SK-MEL-5 (cell line): ENCODE data around the gene DPYD. TPM values are rescaled to one million over a fixed set of nuclear protein-coding genes. Genes with fewer than 3 reads are reported as not detected.

Source experiments
- DNase-seq: peaks from one replicate; pipeline ENCODE4 v3.0.0-alpha.2; 2016; ENCODE audit warnings: low read depth, low spot score
- in situ Hi-C: cut with HindIII; loops from 2 replicates; pipeline ENCODE4 v1.10.0; 2016; ENCODE audit warnings: low sequenced_read_pairs, high pct_unique_total_duplicates, low pct_unique_long_range_greater_than_20kb
- total RNA-seq: library from RNA; depleted of rRNA; stranded (reverse); fragments of >200 nt; shearing (Covaris generic); gene quantifications from 2 replicates; pipeline ENCODE4 v1.2.3, GENCODE V29; 2014

Gene DPYD
- total RNA-seq, 1 experiment from 2014 or later: not detected

DNA sequence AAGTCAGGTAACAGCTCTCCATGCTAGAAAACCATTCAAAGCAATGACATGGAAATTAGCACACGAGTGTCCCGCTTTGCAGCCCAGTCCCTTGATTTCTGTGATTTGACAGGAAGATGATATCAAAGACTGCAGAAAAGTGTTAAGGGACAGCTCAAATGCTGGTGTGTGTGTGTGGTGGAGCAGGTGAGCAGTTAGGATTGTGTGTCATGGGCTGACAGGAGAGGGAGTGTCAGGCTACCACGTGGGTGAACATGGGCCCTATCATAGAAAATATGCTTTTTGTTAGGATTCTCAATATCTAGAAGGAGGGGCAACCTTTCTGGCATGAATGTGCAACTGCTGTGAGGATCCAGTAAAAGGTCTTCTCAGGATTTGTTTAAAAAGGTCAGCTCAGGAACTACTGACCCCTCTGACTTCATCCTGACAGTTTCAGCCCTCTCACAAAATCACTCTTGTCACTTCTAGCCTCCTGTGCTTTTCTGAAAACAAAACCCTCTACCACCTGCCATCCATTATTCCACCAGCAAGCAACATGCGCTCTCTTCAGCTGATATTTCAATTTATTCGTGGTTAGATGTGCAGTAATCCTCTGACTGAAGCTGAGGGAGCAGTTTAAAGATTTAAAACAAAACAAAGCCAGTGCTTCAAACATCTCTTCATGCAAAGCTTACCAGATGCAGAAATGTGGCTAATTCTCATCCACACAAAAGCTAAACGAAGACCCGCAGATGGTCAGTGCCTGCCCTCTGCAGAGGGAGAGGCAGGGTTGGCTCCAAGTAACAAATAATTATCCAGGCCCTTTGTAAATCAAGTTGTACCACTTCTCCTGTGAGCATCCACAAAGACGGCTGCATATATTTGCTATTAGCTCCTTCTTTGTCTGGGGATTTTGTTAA lies 801.3 kb downstream of the DPYD start:
- in situ Hi-C loops: no loop called here
- no peak for DNase-seq

DNA sequence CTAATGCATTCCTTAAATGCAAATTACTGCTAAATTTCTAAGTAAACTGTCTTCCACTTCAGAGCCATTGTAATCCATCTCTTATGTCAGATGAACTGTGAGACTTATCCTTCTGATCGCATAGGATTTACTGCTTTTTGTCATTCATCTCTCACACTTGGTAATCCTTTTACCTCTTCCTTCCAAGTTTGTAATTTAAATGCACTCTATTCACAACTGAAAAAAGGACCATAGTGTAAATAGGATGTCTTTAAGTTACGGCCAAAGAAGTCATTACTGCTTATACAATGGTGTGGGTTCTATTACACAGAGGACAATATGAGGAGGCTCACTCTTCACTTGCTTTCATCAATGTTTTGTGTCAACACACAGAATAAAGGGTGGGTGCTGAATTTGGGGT lies 806.0 kb downstream of the DPYD start:
- in situ Hi-C loops: no loop called here

DNA sequence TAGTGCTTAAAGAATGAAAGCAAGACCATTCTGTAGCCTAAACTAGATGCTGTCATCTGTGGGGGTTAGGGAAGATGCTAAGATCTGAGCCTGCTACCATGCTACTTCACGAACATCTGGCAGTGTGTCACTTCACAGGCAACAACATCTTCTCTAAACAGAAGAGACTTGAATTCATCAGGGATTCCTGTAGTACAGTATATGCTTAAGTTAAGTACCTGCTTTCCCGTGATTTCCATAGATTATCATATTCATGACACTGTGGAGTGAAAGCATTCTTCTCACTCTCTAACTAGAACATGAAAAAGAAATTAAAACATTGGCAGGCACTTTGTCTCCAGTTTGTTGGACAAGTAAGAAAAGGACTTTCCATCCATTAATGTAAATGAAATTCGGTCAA lies 808.4 kb downstream of the DPYD start:
- in situ Hi-C loops: no loop called here
- DNase-seq: no peak

More for the DNA sequence above, 806.0 kb downstream of the DPYD start:
- DNase-seq: no peak

DNA sequence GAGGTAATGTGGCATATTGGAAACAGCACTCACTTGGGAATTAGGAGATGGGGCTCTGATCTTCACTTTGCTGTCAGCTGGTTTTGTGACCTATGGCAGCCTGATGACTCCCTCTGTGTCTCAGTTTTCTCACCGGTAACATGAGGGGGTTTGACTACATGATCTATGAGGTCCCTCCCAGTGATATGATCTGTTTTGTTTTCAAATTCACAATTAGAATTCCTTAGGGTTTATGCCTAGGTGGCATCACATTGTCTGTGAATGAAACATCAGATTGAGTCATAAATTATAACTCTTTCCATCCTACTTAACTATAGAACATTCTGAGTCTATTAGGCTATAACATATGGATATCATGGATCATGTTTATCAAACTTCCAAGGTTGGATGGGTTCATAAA lies 812.7 kb downstream of the DPYD start:
- in situ Hi-C loops: no loop called here
- no peak for DNase-seq

DNA sequence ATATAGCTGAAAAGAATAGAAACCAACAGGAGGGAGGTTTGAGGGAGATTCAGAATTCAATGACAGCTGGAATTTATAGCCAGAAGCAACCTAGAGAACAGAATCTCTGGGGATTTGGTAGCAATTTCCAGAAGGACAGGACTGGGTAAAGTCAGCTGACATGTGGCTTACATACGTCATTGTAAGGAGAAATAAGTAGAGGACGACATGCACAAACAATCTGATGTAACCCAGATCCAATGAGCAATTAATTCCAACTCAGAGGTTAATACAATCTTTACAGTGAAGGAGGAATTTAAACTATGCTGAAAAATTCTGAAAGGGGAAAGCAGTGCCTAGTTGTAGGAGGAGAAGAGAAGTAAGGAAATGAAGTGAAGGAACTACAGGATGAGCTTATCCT lies 815.3 kb downstream of the DPYD start:
- no peak for DNase-seq
- in situ Hi-C loops: no loop called here

DNA sequence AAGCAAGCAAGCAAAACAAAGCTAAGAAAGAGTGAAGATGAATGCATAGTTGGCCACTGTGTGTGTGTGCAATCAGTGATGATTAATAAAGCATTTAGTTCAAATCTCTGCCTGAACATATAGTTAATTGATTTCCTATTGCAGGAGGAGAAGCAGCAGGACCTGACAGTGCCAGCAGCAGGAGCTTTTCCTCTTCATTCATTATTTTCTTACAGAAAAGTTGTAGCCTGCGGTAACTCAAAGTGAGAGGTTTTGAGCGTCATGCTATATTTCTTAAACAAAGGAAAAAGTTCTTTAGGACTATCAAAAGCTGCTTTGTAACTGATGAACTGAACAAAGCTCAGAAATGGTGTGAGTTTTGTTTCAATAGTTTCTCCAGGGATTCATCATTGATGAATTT lies 819.3 kb downstream of the DPYD start:
- in situ Hi-C loops: no loop called here
- no peak for DNase-seq

DNA sequence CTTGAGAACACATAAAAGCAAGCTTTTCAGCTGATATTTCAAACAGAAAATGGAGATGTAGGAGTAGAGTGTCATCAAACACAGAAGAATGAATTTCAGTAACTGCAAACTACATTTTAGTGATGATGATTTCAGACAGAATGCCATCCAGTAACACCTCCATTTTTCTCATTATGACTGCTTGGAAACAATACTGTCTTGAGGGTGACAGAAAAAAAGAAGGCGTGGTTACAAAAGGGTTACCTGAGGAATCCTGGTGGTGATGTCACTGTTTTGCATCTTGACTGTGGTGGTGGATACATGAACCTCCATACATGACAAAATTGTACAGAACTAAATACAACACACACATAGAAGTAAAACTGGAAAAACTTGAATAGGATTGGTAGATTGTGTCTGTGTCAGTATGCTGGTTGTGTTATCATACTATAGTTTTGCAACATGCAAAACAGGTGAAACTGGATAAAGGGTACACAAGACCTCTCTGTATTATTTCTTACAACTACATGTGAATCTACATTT lies 823.4 kb downstream of the DPYD start:
- in situ Hi-C loops: no loop called here
- DNase-seq: no peak

DNA sequence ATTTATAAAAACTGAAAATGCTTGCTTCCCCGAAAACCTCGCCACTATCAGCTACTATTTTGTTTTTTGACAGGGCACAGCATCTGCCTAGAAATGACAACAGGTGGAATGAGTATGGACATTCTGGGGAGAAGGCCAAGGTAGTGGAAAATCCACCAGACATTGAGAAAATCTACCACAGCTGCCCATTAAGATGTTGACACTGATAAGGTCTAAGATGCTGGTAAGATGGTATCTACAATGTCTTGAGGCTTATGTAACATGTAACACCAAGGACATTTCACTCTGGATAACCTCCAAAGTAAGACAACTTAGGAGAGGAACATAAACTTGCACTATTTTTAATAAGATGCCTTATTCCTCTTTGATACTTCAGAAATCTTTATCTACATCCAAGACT lies 825.1 kb downstream of the DPYD start:
- DNase-seq: no peak
- in situ Hi-C loops: no loop called here

DNA sequence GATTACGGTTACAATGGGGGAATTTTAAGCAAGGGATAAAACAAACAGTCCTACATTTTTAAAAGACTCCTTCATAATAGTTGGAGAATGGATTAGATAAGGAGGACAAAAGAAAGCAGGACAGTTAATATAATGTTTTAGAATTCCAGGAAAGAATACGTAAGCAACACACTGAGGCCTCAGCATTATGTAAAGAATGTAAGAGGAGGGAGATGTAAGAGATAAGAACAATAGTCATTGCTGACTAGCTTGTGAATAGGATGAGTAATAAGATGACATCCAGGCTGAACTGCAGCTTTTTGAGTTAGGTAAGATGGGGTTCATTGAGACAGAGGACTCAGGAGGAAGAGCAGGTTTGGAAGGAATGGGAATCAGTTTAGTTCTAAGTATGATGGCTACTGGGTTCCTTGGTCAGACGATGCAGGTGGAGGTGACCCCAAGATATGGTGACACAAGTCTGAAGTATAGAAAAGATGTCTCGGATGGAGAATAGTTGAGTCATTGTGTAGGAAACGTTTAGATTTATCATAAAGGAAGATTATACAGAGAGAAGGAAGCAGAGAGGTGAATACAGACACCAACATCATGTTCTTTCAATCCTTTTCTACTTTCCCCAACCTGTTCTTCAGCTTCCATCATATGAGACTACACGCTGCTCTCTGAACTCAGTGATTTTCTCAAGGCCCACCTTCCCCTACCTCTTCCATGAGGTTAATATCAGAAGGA lies 826.4 kb downstream of the DPYD start:
- in situ Hi-C loops: no loop called here
- DNase-seq: no peak

DNA sequence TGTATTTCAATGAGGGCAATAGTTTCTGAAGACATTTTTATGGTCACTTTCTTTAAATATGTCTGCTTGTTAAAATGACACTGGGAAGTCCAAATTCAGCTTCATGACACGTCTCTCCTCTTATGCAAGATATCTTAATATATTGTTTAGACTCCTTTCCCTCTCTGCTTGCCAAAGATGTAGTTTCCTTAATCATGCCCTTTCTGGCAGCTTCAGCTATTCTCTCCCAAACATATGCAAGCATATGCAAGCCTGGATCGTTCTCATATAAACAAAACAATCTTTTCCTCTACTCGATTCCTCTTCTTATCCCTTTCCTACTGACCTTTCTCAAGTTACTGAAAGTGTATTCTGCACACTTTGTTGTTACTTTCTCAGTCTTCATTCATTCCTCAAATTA lies 827.1 kb downstream of the DPYD start:
- no peak for DNase-seq
- in situ Hi-C loops: no loop called here

DNA sequence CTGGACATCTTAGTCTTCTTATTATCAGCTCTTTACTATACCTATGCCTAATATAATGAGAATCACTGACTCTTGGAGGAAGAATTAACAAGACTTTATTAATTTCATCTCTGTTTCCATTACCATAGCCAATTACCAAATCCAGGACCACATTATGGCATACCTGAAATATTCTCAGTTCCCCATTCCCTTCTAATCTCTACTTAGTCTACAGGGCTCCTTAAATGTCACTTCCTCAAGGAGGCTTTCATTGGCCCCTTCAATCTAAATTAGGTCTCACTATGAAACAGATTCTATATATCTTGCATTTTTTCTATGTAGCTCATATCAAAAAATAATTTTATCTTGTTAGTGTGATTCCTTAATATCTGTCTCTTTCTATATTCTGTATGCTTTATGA lies 828.0 kb downstream of the DPYD start:
- DNase-seq: no peak
- in situ Hi-C loops: no loop called here

DNA sequence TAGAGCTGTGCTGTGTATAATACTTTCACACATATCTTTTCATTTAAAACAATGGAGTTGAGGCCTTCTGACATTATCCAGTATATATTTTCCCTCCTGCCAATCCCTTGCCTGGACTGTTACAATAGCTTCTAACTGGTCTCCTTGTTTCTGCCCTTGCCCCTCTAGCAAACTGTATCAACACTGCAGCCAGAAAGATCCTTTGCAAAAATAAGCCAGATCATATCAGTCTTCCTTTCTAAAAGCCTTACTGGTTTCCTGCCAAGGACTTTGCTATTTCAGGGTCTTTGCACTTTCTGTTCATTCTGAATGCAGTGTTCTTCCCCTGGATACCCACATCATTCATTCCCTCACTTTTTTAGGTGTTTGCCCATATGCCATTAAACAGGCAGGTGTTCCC lies 829.2 kb downstream of the DPYD start:
- in situ Hi-C loops: no loop called here
- DNase-seq: no peak

DNA sequence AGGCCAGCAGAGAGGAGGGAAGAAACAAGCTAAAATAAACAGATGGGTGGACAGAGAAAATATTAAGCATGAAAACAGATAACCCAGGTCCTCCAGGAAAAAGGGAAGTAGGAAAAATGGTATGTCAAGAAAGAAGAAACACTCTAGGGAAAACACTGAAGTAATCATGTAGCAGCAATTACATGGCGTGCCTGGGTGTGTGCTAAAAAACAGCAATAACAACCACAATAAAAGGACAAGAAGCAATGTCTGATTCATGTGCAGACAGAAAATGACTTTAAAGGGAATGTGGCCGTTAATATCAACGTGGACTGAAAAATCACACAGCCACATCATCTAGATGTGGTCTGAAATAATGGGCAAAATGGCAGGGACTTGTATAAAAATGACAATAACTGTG lies 829.6 kb downstream of the DPYD start:
- in situ Hi-C loops: no loop called here
- DNase-seq: no peak

DNA sequence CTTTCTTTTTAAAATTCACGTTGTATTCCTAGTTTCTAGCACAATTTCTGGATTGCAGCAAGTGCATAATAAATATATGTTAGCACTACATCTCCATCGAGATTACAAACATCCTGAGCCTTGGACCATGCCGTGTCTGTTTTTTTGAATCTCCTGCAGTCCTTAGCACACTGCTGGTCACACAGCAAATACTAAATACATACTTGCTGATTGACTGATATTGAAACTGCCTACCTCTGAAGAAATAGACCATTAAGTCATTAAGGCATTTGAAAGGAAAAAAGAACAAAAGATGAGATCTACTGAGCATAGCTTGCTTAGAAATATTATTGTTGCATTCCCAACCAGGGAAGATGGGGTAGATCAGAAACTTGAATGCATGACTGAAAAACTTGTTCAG lies 830.1 kb downstream of the DPYD start:
- DNase-seq: no peak
- in situ Hi-C loops: no loop called here

DNA sequence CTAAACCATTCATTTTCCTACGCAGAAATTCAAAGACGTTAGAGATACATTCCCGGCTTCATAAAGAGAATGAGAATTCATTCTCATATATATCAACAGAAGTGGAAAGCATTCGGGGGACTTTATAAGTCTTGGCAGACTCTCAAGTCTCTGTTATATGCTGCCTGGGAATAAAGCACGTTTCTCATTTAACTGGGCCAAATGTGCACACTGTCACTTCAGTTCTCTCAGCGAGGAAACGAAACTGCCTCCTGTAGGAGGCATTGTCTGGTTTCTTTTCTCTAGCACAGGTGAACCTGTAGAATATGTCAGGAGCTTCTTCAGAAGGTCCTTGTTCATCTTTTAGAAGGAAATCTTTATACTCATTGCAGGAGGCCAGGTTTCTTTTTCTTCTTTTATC lies 831.7 kb downstream of the DPYD start:
- DNase-seq: no peak
- in situ Hi-C loops: no loop called here

DNA sequence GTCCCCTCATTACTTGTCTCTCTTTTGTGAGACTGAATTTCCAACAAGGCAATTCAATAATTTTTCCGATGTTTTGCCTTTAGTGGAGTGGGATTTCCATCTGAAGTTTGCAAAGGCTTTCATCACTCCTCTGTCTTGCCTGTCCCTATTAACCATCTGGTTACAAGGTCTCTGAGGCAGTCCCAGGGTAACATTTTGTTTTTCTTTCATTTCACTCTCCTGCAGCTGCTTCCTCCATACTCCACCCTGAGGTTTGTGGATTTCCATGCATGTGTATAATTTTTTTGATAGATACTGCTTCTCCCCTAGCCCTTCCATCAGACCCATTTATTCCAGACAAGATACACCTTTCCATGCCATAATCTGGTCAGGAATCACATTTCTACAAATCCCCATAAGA lies 832.4 kb downstream of the DPYD start:
- in situ Hi-C loops: no loop called here
- DNase-seq: no peak

DNA sequence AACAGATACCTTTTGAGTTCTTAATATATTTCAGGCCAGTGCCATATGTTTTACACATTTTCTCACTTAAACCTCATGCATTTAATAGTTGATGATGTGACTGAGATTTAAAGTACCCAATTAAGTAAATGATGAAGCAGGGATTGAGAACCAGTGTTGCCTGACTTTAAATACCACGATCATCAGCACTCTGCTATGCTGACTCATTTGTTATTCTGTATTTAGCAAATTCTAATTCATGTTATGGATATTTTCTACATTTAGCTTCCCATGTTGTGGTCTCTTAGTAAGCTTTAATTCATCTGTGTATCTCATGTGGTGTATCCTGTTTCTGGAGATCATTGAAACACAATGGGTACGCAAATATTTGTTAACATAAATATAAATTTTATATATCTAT lies 836.3 kb downstream of the DPYD start:
- in situ Hi-C loops: no loop called here
- no peak for DNase-seq

DNA sequence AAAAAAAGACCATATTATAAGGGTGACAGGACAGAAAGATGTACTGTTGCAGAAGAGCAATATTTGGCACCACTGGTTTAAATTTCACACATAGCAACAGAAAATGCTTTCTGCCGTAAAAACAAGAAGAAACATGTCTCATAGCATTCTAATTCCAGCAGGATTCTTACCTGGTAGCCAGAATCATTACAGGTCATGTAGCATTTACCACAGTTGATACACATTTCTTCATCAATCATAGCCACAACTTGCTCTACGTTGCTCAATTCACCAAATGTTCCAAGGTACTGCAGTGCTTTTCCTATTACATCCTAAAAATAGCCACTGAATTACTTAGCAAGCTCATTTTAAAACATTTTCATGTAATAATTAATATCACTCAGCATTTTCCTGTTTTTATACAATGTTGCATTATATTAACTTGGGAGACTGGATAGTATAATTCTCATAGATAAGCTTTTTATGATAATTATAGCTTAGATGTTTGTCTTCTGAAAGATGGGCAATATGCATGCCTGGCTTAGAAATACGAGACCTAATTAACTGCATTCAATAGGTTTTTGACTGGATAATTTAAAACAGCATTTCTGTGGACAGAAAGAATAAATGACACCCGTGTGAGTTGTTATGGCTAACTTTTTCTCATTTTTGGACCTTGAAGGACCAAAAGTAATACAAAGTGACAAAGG lies 838.5 kb downstream of the DPYD start:
- in situ Hi-C loops: no loop called here
- DNase-seq: no peak
